Esophagus muscularis mucosa (tissue), 4 donors: ENCODE results near the gene DTD1.

Experiments used
- CTCF ChIP-seq, 3 experiments: fragments of 200-600 bp in 2 of 3; fragments of 450-650 bp in 1 of 3; sonication (generic) in 2 of 3; IDR thresholded peaks; one replicate each; pipeline ENCODE4 v1.5.1; 2017 to 2019; ENCODE audit warnings: antibody characterized with exemption in 3 of 3, mild to moderate bottlenecking in 2 of 3, moderate library complexity in 1 of 3
- EP300 ChIP-seq: sonication (generic); formaldehyde crosslinking; IDR thresholded peaks from one replicate; pipeline ENCODE4 v1.6.1; 2017; ENCODE audit warnings: antibody characterized with exemption
- POLR2A ChIP-seq: fragments of 450-650 bp; IDR thresholded peaks from one replicate; pipeline ENCODE4 v1.6.1; 2017; ENCODE audit warnings: antibody characterized with exemption, moderate library complexity, mild to moderate bottlenecking, low read depth
- POLR2AphosphoS5 ChIP-seq, 2 donors: sonication (generic); formaldehyde crosslinking; IDR thresholded peaks; one replicate each; pipeline ENCODE4 v1.6.1; 2017; ENCODE audit warnings: antibody characterized with exemption in 2 of 2

GRCh38 chr20:18775633-18776032 lies 187.8 kb downstream of the DTD1 start:
- TF ChIP-seq CTCF (IDR thresholded peaks at IDR 0.05) (no peak), POLR2A (no peak), POLR2AphosphoS5 (IDR thresholded peaks at IDR 0.05) (no peak), EP300 (no peak)
